Measurements from ENCODE around the gene QTRT2. TPM values are rescaled to one million over a fixed set of nuclear protein-coding genes. Genes with fewer than 3 reads are reported as not detected.
A peak's percentile ranks its signal among the peaks of the same experiment; 100 is the strongest.

The QTRT2 gene
- total and polyA plus RNA-seq, 2 of the 8 experiments (the other 6 are each of a cell fraction or from before 2014, with no cell fraction given) = 13.3 to 54.5 TPM

DNA sequence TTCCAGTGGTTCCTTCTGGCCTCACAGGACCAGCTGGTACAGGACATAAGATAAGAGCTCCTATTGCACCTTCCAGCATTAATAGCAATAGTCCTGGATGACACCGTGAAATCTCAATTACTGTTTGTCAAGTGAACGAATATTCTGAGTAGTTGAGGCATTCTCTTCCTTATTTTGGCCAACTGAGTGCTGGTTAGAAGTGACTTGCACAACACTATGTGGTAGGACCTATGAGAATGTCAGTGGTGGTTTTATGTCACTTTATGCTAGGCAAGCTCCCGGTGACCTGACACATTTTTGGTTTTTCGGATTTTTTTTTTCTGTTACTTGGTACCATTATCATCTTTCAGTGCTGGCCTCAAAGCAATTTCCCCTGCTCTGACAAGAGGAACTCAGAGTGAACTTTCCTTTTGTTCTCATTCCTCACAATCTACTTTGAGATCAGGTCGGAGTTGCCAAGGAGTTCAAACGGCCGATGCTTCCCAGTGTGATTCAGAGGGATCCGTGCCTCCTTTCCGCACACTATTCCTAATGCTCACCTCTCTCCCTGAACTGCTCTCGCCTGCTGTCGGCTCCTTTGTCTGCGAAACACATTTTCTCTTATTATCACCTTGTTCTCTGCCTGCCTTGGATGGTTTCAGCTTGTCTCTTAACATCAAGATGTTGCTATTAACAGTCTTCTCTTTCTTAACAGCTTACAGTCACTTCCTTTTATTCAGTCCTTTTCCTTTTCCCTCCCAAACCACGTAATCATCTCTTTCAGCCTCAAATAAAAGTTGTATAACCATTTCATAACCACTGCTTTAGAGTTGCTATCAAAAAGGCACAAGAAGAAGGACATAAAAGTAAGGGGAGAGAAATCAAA lies 35.8 kb downstream of the QTRT2 start:
- Histone ChIP-seq H2BK120ac (replicated peaks; ENCODE audit: low read depth, low read length) (no peak overlapping the region), H3K56ac (replicated peaks; ENCODE audit: insufficient read length, low read depth, low read length) (no peak overlapping the region), H2BK15ac (ENCODE audit: low read length) (peak overlapping the region; percentile 12; the same call in 1 of the 2 replicates), H3K27me3 (replicated peaks in 1 of 4; ENCODE audit: control insufficient read depth in 3 of 4, extremely low read depth in 1 of 4, insufficient read depth in 3 of 4, low read length in 3 of 4) (no peaks in the 10 kb centered on the region), H2AK5ac (ENCODE audit: low read depth, low read length) (no peak overlapping the region), H3K23ac (ENCODE audit: insufficient read length) (no peak overlapping the region), H3K79me1 (ENCODE audit: low read depth, low read length) (no peaks in the 10 kb centered on the region), H3K36me3 (ENCODE audit: control insufficient read depth in 2 of 4, insufficient read depth in 4 of 4, low read length in 3 of 4) (peaks cover 0 to 8% (median 3%) of the 10 kb centered on the region in 4 experiments; a peak in 2 of 8 replicates), H3K4me3 (ENCODE audit: extremely low read depth in 1 of 4, insufficient read depth in 2 of 4, low read depth in 3 of 4, low read length in 4 of 4) (no peak overlapping the region), H3K9ac (replicated peaks in 1 of 4; ENCODE audit: extremely low read depth in 1 of 4, low read depth in 3 of 4, low read length in 3 of 4) (no peak overlapping the region; a peak in 1 of 7 replicates), H4K20me1 (replicated peaks in 1 of 2; ENCODE audit: control insufficient read depth in 1 of 2, insufficient read depth in 2 of 2, low read length in 2 of 2) (no peaks in the 10 kb centered on the region), H3K79me2 (ENCODE audit: control insufficient read depth in 1 of 2, insufficient read depth in 2 of 2, low read length in 2 of 2) (no peaks in the 10 kb centered on the region), H3K14ac (ENCODE audit: insufficient read length) (no peak overlapping the region), H3K4me2 (ENCODE audit: insufficient read depth in 1 of 2, low read depth in 2 of 2, low read length in 2 of 2) (no peak overlapping the region), H3K4ac (replicated peaks; ENCODE audit: insufficient read length, low read depth, low read length) (no peak overlapping the region), H4K5ac (ENCODE audit: insufficient read length, low read depth, low read length) (no peak overlapping the region), H4K8ac (ENCODE audit: extremely low read depth, insufficient read depth, low read length) (no peak overlapping the region), H2BK5ac (ENCODE audit: low read depth, low read length) (no peak overlapping the region), H2AFZ (ENCODE audit: low read length) (peak overlapping the region; percentile 71), H2BK20ac (ENCODE audit: low read length) (no peak overlapping the region), H4K91ac (replicated peaks; ENCODE audit: insufficient read length, low read length) (no peak overlapping the region), H2BK12ac (ENCODE audit: low read depth, low read length) (no peak overlapping the region), H3K9me3 (ENCODE audit: insufficient read depth in 2 of 2, low read depth in 1 of 2, low read length in 1 of 2) (no peaks in the 10 kb centered on the region), H3K18ac (ENCODE audit: extremely low read depth, low read length) (no peak overlapping the region), H3K27ac (ENCODE audit: low read depth, low read length) (no peak overlapping the region), H3K4me1 (replicated peaks in 1 of 4; ENCODE audit: control insufficient read depth in 3 of 4, insufficient read depth in 4 of 4, low read length in 3 of 4) (no peaks in the 10 kb centered on the region; a peak in 1 of 7 replicates), H3K23me2 (ENCODE audit: low read depth, low read length) (no peaks in the 10 kb centered on the region)
- WGBS, 2 experiments (ENCODE audit: extremely low coverage in 1 of 2, insufficient coverage in 1 of 2, insufficient read length in 1 of 2, insufficient replicate concordance in 2 of 2, low coverage in 1 of 2, low lambda C conversion rate in 2 of 2, missing lambda C conversion rate in 1 of 2) = 80 to 100% methylated on average over 1 to 13 of the region's 13 CpGs
- DNase-seq (ENCODE audit: low read depth in 1 of 2, low spot score in 2 of 2) (no peak), FAIRE-seq (no peak)
- TF ChIP-seq CBX5 (IDR thresholded peaks at IDR 0.05; ENCODE audit: low read depth, low read length) (no peak), PHF8 (conservative IDR thresholded peaks at IDR 0.05; ENCODE audit: low read depth, low read length) (no peak), EZH2 (IDR thresholded peaks at IDR 0.05; ENCODE audit: low read depth, low read length, severe bottlenecking) (no peak)
- TF ChIP-seq, protein P1, sequence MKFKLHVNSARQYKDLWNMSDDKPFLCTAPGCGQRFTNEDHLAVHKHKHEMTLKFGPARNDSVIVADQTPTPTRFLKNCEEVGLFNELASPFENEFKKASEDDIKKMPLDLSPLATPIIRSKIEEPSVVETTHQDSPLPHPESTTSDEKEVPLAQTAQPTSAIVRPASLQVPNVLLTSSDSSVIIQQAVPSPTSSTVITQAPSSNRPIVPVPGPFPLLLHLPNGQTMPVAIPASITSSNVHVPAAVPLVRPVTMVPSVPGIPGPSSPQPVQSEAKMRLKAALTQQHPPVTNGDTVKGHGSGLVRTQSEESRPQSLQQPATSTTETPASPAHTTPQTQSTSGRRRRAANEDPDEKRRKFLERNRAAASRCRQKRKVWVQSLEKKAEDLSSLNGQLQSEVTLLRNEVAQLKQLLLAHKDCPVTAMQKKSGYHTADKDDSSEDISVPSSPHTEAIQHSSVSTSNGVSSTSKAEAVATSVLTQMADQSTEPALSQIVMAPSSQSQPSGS (IDR thresholded peaks at IDR 0.05; ENCODE audit: low read length) = no peak
- CTCF ChIA-PET (ENCODE audit: partially characterized antibody) = interaction anchor here (0.7 to 1.7 kb wide), 2 partner anchors 8 to 63 kb away, joined by 3 to 4 read pairs; no protein-coding TSS in a partner anchor
- POLR2A ChIA-PET (ENCODE audit: partially characterized antibody) = no interaction called here

Data from H1 (cell line).